WTC11 (cell line): ENCODE results near the gene C4BPA. TPM values are rescaled to one million over a fixed set of nuclear protein-coding genes. Genes with fewer than 3 reads are reported as not detected.

ENCODE experiments used
- ATAC-seq: fragments of 200-7000 bp; cut with Tn5 transposase; 2 replicates; pipeline ENCODE4 v1.10.0; 2021; ENCODE audit warnings: mild to moderate bottlenecking, moderate library complexity
- CTCF ChIA-PET: fragments of 300-600 bp; sonication (Branson Sonifier 250); formaldehyde crosslinking; loops from one replicate; lab custom pipeline; 2021; ENCODE audit warnings: antibody characterized with exemption; lab: Charles Lee
- POLR2A ChIA-PET: fragments of 350-600 bp; sonication (Branson Sonifier 250); formaldehyde crosslinking; loops from one replicate; lab custom pipeline; 2021; ENCODE audit warnings: antibody characterized with exemption; lab: Charles Lee
- DNase-seq: peaks from one replicate; pipeline ENCODE4 v3.0.0; 2021; ENCODE audit warnings: low spot score
- H3K27ac Mint-ChIP-seq: 2 replicates; pipeline ENCODE4 v1.8.0; 2021; ENCODE audit warnings: mixed read lengths
- H3K27me3 Mint-ChIP-seq: 2 replicates; pipeline ENCODE4 v1.8.0; 2021; ENCODE audit warnings: low read depth, mild to moderate bottlenecking, moderate library complexity, mixed read lengths
- H3K36me3 Mint-ChIP-seq: 2 replicates; pipeline ENCODE4 v1.8.0; 2021; ENCODE audit warnings: mixed read lengths
- H3K4me1 Mint-ChIP-seq: 2 replicates; pipeline ENCODE4 v1.8.0; 2022; ENCODE audit warnings: mixed read lengths
- H3K4me3 Mint-ChIP-seq: 2 replicates; pipeline ENCODE4 v1.8.0; 2021; ENCODE audit warnings: mild to moderate bottlenecking, moderate library complexity, mixed read lengths
- H3K9me3 Mint-ChIP-seq: 2 replicates; pipeline ENCODE4 v1.8.0; 2021; ENCODE audit warnings: mixed read lengths
- ATF1 ChIP-seq: sonication (generic); formaldehyde crosslinking; IDR thresholded peaks from 2 replicates; pipeline ENCODE4 v1.8.1; 2023; ENCODE audit warnings: mild to moderate bottlenecking, moderate library complexity, missing genetic modification reagents
- ATF3 ChIP-seq: sonication (generic); formaldehyde crosslinking; conservative IDR thresholded peaks from 2 replicates; pipeline ENCODE4 v1.8.1; 2022; ENCODE audit warnings: mild to moderate bottlenecking, missing genetic modification reagents
- CBFB ChIP-seq: sonication (generic); formaldehyde crosslinking; IDR thresholded peaks from 2 replicates; pipeline ENCODE4 v1.8.1; 2022; ENCODE audit warnings: mild to moderate bottlenecking, low read depth, missing genetic modification reagents
- CDX4 ChIP-seq: fragments of 250-450 bp; sonication (Bioruptor Pico); IDR thresholded peaks from 2 replicates; pipeline ENCODE4 v1.9.0; 2021; ENCODE audit warnings: moderate library complexity, mild to moderate bottlenecking, inconsistent platforms, borderline replicate concordance
- E2F5 ChIP-seq: sonication (generic); formaldehyde crosslinking; IDR thresholded peaks from 2 replicates; pipeline ENCODE4 v1.8.1; 2022; ENCODE audit warnings: mild to moderate bottlenecking, moderate library complexity, missing genetic modification reagents
- EMX1 ChIP-seq: fragments of 250-450 bp; sonication (Bioruptor Pico); IDR thresholded peaks from 2 replicates; pipeline ENCODE4 v1.8.0; 2021; ENCODE audit warnings: mild to moderate bottlenecking
- FOXJ3 ChIP-seq: sonication (generic); formaldehyde crosslinking; IDR thresholded peaks from 2 replicates; pipeline ENCODE4 v1.9.0; 2021; ENCODE audit warnings: missing genetic modification reagents, mild to moderate bottlenecking, borderline replicate concordance
- FOXP1 ChIP-seq: sonication (generic); formaldehyde crosslinking; IDR thresholded peaks from 2 replicates; pipeline ENCODE4 v1.8.0; 2022; ENCODE audit warnings: missing genetic modification reagents, mild to moderate bottlenecking, moderate library complexity, borderline replicate concordance
- GABPB1 ChIP-seq: sonication (generic); formaldehyde crosslinking; IDR thresholded peaks from 2 replicates; pipeline ENCODE4 v1.8.1; 2023; ENCODE audit warnings: mild to moderate bottlenecking, missing genetic modification reagents
- GTF2I ChIP-seq: fragments of 250-450 bp; sonication (Bioruptor Pico); conservative IDR thresholded peaks from 2 replicates; pipeline ENCODE4 v1.4.0; 2021; ENCODE audit warnings: mild to moderate bottlenecking
- JAZF1 ChIP-seq: fragments of 250-450 bp; sonication (Bioruptor Pico); IDR thresholded peaks from 2 replicates; pipeline ENCODE4 v1.9.0; 2021; ENCODE audit warnings: moderate library complexity, mild to moderate bottlenecking, inconsistent platforms
- KAT7 ChIP-seq: sonication (generic); formaldehyde crosslinking; IDR thresholded peaks from 2 replicates; pipeline ENCODE4 v1.8.1; 2023; ENCODE audit warnings: missing genetic modification reagents, mild to moderate bottlenecking, borderline replicate concordance
- MAX ChIP-seq: sonication (generic); formaldehyde crosslinking; IDR thresholded peaks from 2 replicates; pipeline ENCODE4 v1.8.0; 2022; ENCODE audit warnings: mild to moderate bottlenecking, missing genetic modification reagents
- NR1H2 ChIP-seq: sonication (generic); formaldehyde crosslinking; IDR thresholded peaks from 2 replicates; pipeline ENCODE4 v1.9.0; 2021; ENCODE audit warnings: mild to moderate bottlenecking, moderate library complexity, missing genetic modification reagents
- SOX15 ChIP-seq: fragments of 250-450 bp; sonication (Bioruptor Pico); IDR thresholded peaks from 2 replicates; pipeline ENCODE4 v1.9.0; 2021; ENCODE audit warnings: mild to moderate bottlenecking
- TCF7 ChIP-seq: sonication (generic); formaldehyde crosslinking; IDR thresholded peaks from 2 replicates; pipeline ENCODE4 v1.8.0; 2022; ENCODE audit warnings: mild to moderate bottlenecking, low read depth, missing genetic modification reagents, moderate library complexity
- TEAD4 ChIP-seq: sonication (generic); formaldehyde crosslinking; IDR thresholded peaks from 2 replicates; pipeline ENCODE4 v1.8.0; 2022; ENCODE audit warnings: mild to moderate bottlenecking, missing genetic modification reagents
- ZMAT4 ChIP-seq: fragments of 250-450 bp; sonication (Bioruptor Pico); IDR thresholded peaks from 2 replicates; pipeline ENCODE4 v1.9.0; 2021; ENCODE audit warnings: mild to moderate bottlenecking
- ZNF219 ChIP-seq: sonication (generic); formaldehyde crosslinking; IDR thresholded peaks from 2 replicates; pipeline ENCODE4 v1.8.0; 2023; ENCODE audit warnings: missing genetic modification reagents, mild to moderate bottlenecking, borderline replicate concordance
- ZNF423 ChIP-seq: fragments of 250-450 bp; sonication (Bioruptor Pico); IDR thresholded peaks from 2 replicates; pipeline ENCODE4 v2.1.2; 2022; ENCODE audit warnings: mild to moderate bottlenecking, moderate library complexity
- ZNF671 ChIP-seq: fragments of 250-450 bp; sonication (Bioruptor Pico); IDR thresholded peaks from 2 replicates; pipeline ENCODE4 v1.8.0; 2021; ENCODE audit warnings: mild to moderate bottlenecking
- total RNA-seq: library from RNA; stranded (reverse); gene quantifications from 3 replicates; pipeline ENCODE4 v1.2.3, GENCODE V29; 2021

C4BPA gene
- total RNA-seq, 1 experiment from 2014 or later = 0.39 TPM

GRCh38 chr1:207067185-207067584 lies 36.8 kb upstream of the C4BPA start (continued):
- TF ChIP-seq FOXP1 = no peak

GRCh38 chr1:207067665-207068064 lies 36.4 kb upstream of the C4BPA start:
- Mint-ChIP-seq H3K9me3 (no peaks in the 10 kb centered on the region), H3K27me3 (no peaks in the 10 kb centered on the region), H3K4me1 (no peaks in the 10 kb centered on the region), H3K27ac (no peak overlapping the region), H3K36me3 (peaks cover 67% of the 10 kb centered on the region), H3K4me3 (no peak overlapping the region)
- POLR2A ChIA-PET = interaction anchor here (1.6 kb wide), 1 partner anchor 15 kb away, joined by 3 read pairs; the partner anchor contains the start of gene PFKFB2
- CTCF ChIA-PET = no interaction called here
- DNase-seq = no peak
- TF ChIP-seq TEAD4 (CRISPR knock-in tag) = no peak
- no peak for TF ChIP-seq CBFB
- TF ChIP-seq TCF7 (CRISPR knock-in tag) = no peak
- TF ChIP-seq ZMAT4 = no peak
- TF ChIP-seq ZNF423 (CRISPR knock-in tag) = no peak
- no peak for TF ChIP-seq ATF3
- no peak for TF ChIP-seq ATF1 (CRISPR knock-in tag)
- ATAC-seq = no peak

- H3K4me1 Mint-ChIP-seq = no peaks in the 10 kb centered on the region
- POLR2A ChIA-PET = interaction anchor here (1.6 kb wide), 1 partner anchor 16 kb away, joined by 3 read pairs; the partner anchor contains the start of gene PFKFB2
- H3K4me3 Mint-ChIP-seq = no peak overlapping the region
- H3K9me3 Mint-ChIP-seq = no peaks in the 10 kb centered on the region
- peaks cover 56% of the 10 kb centered on the region for H3K36me3 Mint-ChIP-seq
- DNase-seq = no peak
- no peak for TF ChIP-seq KAT7 (CRISPR knock-in tag)
- TF ChIP-seq NR1H2 (CRISPR knock-in tag) = no peak
- no peaks in the 10 kb centered on the region for H3K27me3 Mint-ChIP-seq
- no peak for ATAC-seq
- no peak overlapping the region for H3K27ac Mint-ChIP-seq
- CTCF ChIA-PET = no interaction called here
These were observed 35.0 kb upstream of the C4BPA start for GRCh38 chr1:207069061-207069460.

GRCh38 chr1:207069858-207070506 lies 34.1 kb upstream of the C4BPA start:
- TF ChIP-seq ZNF671 (no peak), ATF1 (CRISPR knock-in tag) (no peak), EMX1 (no peak), ZNF219 (CRISPR knock-in tag) (no peak), GTF2I (CRISPR knock-in tag) (no peak), CDX4 (CRISPR knock-in tag) (no peak), FOXJ3 (CRISPR knock-in tag) (no peak), MAX (CRISPR knock-in tag) (no peak)
- TF ChIP-seq, all 79 proteins: peak for 0
- Mint-ChIP-seq H3K4me3 (no peak overlapping the region), H3K36me3 (peaks cover 49% of the 10 kb centered on the region), H3K4me1 (no peaks in the 10 kb centered on the region), H3K27me3 (no peaks in the 10 kb centered on the region), H3K9me3 (no peaks in the 10 kb centered on the region), H3K27ac (no peak overlapping the region)
- ATAC-seq = no peak
- CTCF ChIA-PET = interaction anchor here (0.6 kb wide), 1 partner anchor 294 kb away, joined by 4 read pairs; no protein-coding TSS in a partner anchor
- POLR2A ChIA-PET = no interaction called here
- DNase-seq = no peak

GRCh38 chr1:207070811-207071210 lies 33.2 kb upstream of the C4BPA start:
- POLR2A ChIA-PET = interaction anchor here (0.5 kb wide), 1 partner anchor 30 kb away, joined by 3 read pairs; no protein-coding TSS in a partner anchor
- Mint-ChIP-seq H3K36me3 (peaks cover 44% of the 10 kb centered on the region), H3K27ac (no peak overlapping the region), H3K4me3 (no peak overlapping the region), H3K4me1 (no peaks in the 10 kb centered on the region), H3K27me3 (no peaks in the 10 kb centered on the region), H3K9me3 (no peaks in the 10 kb centered on the region)
- no peak for DNase-seq
- CTCF ChIA-PET = no interaction called here
- no peak for TF ChIP-seq JAZF1 (CRISPR knock-in tag)
- TF ChIP-seq SOX15 (CRISPR knock-in tag) = no peak
- no peak for TF ChIP-seq E2F5 (CRISPR knock-in tag)
- no peak for TF ChIP-seq GABPB1
- no peak for TF ChIP-seq TCF7 (CRISPR knock-in tag)
- no peak for TF ChIP-seq ZNF219 (CRISPR knock-in tag)
- TF ChIP-seq CDX4 (CRISPR knock-in tag) = no peak
- no peak for ATAC-seq
